ENCODE measurements around the gene RHEBL1.

DNA sequence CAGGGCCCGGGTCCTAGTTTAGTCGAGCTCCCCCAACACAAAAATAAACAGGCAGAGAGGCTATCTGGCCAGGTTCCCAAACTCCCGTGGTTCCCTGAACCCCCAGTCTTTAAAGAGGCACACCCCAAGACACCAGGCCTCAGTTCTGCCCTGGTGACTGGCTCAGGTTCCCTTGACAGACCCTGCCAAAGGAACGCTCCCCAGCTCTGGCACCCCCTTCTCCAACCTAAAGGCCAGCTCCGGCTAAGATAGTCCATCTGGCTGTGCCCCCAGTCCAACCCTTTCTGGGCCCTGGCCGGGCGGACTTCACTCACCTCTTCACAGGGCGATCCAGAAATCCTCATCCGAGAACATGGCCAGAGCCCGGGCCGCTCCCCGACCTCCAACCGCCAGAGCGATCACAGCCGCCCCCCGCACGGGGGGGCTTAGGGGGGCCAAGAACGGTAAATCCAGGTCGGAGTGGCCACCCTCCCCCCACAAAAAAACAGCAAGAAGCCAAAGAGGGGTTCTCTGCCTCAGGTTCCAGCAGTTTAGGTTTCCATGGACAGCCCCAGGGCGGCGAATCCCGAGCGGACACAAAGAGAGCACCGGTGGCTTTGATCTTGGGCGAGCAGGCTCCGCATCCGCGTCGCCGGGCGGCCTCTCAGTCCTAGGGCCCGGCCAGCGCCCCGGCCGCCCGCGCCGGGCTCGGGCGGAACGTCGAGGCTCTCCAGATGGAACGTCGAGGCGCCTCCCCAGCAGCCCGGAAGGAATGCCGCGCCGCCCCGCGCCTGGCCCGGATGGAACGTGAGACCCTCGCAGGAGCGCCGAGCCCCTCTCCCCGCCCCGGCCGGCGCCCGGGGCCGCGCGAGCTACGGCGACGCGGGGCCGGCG, 10.2 kb downstream of the RHEBL1 start:
- TF ChIP-seq, protein P1, sequence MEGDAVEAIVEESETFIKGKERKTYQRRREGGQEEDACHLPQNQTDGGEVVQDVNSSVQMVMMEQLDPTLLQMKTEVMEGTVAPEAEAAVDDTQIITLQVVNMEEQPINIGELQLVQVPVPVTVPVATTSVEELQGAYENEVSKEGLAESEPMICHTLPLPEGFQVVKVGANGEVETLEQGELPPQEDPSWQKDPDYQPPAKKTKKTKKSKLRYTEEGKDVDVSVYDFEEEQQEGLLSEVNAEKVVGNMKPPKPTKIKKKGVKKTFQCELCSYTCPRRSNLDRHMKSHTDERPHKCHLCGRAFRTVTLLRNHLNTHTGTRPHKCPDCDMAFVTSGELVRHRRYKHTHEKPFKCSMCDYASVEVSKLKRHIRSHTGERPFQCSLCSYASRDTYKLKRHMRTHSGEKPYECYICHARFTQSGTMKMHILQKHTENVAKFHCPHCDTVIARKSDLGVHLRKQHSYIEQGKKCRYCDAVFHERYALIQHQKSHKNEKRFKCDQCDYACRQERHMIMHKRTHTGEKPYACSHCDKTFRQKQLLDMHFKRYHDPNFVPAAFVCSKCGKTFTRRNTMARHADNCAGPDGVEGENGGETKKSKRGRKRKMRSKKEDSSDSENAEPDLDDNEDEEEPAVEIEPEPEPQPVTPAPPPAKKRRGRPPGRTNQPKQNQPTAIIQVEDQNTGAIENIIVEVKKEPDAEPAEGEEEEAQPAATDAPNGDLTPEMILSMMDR (IDR thresholded peaks at IDR 0.05; ENCODE audit: control extremely low read depth in 1 of 3, insufficient read depth in 1 of 3, low read depth in 1 of 3, low read length in 3 of 3): no peak
- TF ChIP-seq SP1 (IDR thresholded peaks at IDR 0.05; ENCODE audit: low read depth, low read length) (no peak), POLR2AphosphoS5 (IDR thresholded peaks at IDR 0.05; ENCODE audit: low read depth, low read length) (no peak)

Data from H1 (cell line).